GM12873 (cell line): Measurements from ENCODE around the gene DHTKD1.

Source experiments
- TF ChIP-seq, protein P1 (sequence below): IDR thresholded peaks from 2 replicates; pipeline ENCODE4 v1.5.1; 2012; ENCODE audit warnings: low read depth, mild to moderate bottlenecking, moderate library complexity, low read length, control low read depth; ENCODE audit not compliant: insufficient read depth; ENCODE audit errors: missing control alignments

DHTKD1 gene

DNA sequence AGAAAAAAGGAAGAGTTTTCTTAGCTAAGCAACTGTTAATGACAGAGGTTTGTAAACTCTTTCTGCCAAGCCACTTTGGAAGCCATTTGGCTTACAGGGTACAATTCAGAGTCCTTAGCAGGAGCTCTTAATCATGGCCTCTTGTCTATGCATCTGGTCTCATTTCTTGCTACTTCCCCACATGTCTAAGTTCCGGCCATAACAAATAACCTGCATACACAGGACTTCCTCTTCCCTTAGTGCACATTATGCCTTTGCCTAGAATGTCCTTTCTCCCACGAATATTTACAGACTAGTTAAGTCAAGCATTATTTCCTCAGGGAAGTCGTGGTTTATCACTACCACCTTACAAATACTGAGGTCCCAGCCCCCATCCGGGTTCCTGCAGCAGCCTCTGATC is 17.5 kb upstream of the DHTKD1 start:
- TF ChIP-seq, protein P1, sequence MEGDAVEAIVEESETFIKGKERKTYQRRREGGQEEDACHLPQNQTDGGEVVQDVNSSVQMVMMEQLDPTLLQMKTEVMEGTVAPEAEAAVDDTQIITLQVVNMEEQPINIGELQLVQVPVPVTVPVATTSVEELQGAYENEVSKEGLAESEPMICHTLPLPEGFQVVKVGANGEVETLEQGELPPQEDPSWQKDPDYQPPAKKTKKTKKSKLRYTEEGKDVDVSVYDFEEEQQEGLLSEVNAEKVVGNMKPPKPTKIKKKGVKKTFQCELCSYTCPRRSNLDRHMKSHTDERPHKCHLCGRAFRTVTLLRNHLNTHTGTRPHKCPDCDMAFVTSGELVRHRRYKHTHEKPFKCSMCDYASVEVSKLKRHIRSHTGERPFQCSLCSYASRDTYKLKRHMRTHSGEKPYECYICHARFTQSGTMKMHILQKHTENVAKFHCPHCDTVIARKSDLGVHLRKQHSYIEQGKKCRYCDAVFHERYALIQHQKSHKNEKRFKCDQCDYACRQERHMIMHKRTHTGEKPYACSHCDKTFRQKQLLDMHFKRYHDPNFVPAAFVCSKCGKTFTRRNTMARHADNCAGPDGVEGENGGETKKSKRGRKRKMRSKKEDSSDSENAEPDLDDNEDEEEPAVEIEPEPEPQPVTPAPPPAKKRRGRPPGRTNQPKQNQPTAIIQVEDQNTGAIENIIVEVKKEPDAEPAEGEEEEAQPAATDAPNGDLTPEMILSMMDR: no peak

DNA sequence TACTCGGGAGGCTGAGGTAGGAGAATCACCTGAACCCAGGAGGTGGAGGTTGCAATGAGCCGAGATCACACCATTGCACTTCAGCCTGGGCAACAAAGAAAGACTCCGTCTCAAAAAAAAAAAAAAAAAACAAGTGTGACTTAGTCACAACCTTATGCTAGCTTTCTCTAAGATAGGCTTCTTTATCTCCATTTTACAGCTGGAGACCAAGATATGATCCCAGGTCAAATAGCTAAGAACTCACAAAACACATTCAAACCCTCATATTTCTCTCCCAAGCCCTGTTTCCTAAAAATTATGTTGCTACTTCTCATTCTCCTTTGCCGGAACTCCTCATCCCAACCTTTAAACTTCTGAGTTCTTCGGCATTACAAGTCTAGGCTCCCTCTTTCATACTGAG is 13.0 kb upstream of the DHTKD1 start:
- TF ChIP-seq, protein P1: no peak

DNA sequence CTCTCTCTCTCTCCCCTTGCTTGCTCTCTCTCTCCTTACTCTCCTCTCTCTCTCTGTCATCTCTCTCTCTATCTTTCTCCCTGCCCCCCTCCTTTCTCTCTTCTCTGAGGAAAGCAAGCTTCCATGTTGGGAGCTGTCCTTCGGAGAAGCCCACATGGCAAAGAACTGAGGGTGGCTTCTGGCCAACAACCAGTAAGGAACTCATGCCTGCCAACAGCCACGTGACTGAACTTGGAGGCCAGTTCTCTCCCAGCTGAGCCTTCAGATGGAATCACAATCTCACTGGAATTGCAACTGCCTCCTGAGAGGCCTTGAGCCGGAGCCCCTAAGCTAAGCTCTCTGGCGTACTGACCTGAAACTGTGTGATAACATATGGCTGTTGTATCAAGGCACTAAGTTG is 12.0 kb upstream of the DHTKD1 start:
- TF ChIP-seq, protein P1: no peak

DNA sequence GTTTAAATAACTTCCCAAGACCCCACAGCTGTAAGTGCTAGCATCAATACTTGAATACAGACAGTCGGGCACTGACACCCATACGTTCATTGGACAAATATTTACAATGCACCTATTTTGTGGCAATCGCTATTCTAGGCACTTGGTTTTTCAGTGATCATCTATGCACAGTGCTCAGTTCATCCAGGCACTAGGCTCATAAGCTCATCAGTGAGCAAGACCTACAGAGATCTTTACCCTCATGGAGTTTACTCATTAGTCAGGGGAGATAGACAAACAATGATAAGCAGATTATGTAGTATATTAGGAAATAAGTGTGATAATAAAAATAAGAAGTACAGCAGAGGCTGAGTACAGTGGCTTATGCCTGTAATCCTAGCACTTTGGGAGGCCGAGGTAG is 7.6 kb upstream of the DHTKD1 start:
- TF ChIP-seq, protein P1: no peak

DNA sequence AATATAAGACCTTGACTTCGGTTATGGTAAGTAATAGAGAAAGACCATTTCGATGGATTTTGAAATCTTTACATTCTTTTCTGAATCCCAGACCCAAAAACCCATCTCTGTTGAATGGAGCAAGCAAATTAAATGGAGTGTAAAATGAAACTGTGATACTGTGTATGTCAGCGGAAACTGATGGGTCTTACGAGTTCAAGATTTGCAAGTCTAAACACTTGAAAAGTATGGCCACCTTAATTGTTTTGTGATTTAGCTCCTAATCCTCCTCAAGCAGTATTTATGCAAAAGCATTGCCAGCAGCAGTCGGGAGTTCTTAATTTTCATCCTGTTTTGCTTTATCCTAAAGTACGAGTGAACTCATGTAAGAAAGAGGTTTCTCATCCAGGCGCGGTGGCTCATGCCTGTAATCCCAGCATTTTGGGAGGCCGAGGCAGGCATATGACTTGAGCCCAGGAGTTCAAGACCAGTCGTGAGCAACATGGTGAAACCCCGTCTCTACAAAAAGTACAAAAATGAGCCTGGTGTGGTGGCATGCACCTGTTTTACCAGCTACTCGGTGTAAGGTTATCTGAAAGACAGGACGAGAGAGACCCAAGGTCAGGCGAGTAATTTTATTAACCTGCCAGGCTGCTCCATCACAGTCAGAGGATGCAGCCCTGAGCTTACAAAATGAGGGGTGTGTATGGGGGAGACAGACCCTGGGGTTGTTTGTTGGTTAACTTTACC is 5.8 kb upstream of the DHTKD1 start:
- TF ChIP-seq, protein P1: no peak

DNA sequence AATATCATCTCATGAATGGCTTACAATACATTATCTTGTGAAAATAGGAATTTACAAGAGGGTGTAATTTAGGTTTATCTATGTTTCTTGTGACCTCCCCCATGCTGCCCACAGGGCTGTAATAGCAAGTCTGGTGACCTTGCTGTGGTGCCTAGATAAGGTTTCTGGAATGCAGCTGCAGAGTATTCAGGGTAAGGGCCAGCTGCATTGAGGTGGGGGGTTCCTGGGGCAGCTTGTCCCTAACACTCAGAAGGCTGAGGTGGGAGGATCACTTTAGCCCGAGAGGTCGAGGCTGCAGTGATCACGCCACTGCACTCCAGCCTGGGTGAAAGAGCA is 5.3 kb upstream of the DHTKD1 start:
- TF ChIP-seq, protein P1: no peak

DNA sequence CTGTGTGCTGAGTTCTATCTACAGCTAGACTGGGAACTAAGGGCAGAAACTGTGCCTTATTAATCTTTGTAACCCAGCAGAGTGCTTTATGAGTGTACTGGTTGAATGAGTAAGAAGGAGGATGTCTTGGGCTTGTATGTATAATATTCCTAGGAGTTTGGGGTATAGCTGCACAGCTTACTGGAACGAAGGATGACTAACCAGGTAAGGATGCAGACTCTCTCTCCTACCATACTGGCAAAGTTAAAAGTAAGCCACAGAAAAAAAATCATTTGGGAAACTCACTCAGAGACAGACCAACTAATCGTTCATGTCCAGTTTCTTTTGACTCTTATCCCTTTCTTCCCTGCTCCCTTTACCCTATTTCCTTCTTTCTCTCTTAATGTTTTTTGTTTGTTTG is 1.4 kb upstream of the DHTKD1 start:
- TF ChIP-seq, protein P1: no peak
